Testis (tissue), 2 donors: ENCODE data around the gene KLRC4.

ENCODE experiments used
- CTCF ChIP-seq, 3 experiments: fragments of 450-650 bp in 2 of 3; fragments of 200-600 bp in 1 of 3; sonication (generic) in 1 of 3; IDR thresholded peaks; one replicate each; pipeline ENCODE4 v1.5.1; 2016 to 2019; ENCODE audit warnings: antibody characterized with exemption in 3 of 3, mild to moderate bottlenecking in 2 of 3, moderate library complexity in 1 of 3
- POLR2A ChIP-seq: fragments of 450-650 bp; IDR thresholded peaks from one replicate; pipeline ENCODE4 v1.6.1; 2017; ENCODE audit warnings: antibody characterized with exemption, mild to moderate bottlenecking, moderate library complexity

- TF ChIP-seq POLR2A (no peak), CTCF (IDR thresholded peaks at IDR 0.05) (no peak)
Measured at GRCh38 chr12:10368206-10369171, 41.1 kb downstream of the KLRC4 start.
